Retinal pigment epithelial cell (primary cell): Measurements from ENCODE around the gene ANKS1B.

Source experiments
- DNase-seq: peaks from one replicate; pipeline ENCODE4 v3.0.0-alpha.2; 2010; ENCODE audit warnings: low read depth
- H3K4me3 ChIP-seq: 2 replicates; pipeline ENCODE4 v1.5.1; 2011; ENCODE audit warnings: mild to moderate bottlenecking, low read length, control low read depth, moderate library complexity
- TF ChIP-seq, protein P1 (sequence below): conservative IDR thresholded peaks from 2 replicates; pipeline ENCODE4 v1.5.1; 2011; ENCODE audit warnings: low read depth, low read length, control low read depth, inconsistent platforms

Gene ANKS1B

DNA sequence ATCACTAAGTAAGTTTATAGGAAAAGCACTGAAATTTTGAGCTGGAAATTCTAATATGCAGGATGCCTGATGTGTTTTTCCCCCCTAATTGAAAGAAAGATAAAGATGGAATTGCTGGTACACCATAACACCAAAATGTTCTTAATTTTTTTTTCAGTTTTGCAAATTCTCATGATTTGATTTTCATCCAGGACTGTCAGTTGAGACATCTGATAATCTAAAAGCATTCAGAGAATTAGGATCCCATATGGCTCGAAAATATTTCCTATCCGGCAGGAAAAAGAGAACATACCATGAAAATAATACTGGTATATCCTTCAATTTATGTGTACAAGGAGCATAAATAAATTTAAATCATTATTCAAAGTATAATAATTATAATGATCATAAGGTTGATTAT is 887.6 kb downstream of the ANKS1B start:
- no peak overlapping the region for H3K4me3 ChIP-seq
- TF ChIP-seq, protein P1, sequence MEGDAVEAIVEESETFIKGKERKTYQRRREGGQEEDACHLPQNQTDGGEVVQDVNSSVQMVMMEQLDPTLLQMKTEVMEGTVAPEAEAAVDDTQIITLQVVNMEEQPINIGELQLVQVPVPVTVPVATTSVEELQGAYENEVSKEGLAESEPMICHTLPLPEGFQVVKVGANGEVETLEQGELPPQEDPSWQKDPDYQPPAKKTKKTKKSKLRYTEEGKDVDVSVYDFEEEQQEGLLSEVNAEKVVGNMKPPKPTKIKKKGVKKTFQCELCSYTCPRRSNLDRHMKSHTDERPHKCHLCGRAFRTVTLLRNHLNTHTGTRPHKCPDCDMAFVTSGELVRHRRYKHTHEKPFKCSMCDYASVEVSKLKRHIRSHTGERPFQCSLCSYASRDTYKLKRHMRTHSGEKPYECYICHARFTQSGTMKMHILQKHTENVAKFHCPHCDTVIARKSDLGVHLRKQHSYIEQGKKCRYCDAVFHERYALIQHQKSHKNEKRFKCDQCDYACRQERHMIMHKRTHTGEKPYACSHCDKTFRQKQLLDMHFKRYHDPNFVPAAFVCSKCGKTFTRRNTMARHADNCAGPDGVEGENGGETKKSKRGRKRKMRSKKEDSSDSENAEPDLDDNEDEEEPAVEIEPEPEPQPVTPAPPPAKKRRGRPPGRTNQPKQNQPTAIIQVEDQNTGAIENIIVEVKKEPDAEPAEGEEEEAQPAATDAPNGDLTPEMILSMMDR = no peak
- DNase-seq = no peak

DNA sequence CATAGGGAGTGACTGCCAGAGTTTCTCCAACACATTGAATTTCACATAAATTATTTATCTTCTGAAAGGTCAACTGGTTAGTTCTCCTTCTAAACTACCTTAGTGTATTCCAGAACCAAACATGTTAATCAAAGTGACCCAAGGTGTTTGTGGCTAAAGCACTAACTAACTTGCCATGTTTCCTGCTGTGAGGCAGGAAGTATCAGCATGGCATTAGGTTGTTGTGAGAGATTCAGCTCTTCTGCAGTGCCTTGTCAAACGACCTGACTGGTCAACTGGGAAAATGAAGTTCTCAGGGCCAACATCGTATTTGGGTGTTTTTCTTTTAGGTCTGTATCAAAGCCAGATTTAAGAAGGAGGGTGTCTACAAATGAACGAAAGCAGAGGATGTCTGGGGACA is 891.6 kb downstream of the ANKS1B start:
- DNase-seq = no peak
- no peak overlapping the region for H3K4me3 ChIP-seq
- TF ChIP-seq, protein P1 = no peak

DNA sequence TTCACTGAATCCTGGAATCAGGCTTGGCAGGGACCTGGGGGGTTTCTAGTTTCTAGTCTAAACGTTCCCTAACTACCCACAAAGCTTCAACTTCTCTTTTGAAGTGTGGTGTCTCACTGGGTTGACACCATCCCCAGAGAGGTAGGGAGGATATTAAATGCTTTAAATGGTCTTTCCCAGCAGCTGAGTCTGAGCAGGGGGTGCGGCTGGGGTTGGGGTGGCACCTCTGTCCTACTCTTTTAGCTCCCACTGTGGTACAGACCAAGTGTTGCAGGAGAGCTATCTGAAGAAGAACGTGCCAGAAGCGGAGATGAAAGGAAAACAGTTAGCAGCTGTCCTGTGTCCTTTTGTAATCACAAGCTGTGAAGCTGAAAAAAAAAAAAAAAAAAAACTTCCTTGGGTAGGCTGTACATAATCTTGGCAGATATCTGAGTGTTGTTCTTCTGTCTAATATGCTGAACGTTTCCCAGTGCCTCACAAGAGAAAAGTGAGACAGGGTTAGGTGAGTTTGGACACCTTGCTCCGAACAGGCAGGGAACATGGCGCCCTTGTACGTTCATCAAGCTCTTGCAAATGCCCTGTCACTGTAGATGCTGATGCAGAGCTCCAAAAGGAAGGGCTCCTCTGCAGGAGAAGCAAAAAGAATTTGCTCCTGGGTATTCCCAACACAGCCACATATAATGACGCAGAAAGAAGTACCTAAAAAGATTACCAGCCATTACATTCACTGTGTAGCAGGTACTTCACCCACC is 892.5 kb downstream of the ANKS1B start:
- DNase-seq = no peak
- TF ChIP-seq, protein P1 = no peak
- H3K4me3 ChIP-seq = no peak overlapping the region

DNA sequence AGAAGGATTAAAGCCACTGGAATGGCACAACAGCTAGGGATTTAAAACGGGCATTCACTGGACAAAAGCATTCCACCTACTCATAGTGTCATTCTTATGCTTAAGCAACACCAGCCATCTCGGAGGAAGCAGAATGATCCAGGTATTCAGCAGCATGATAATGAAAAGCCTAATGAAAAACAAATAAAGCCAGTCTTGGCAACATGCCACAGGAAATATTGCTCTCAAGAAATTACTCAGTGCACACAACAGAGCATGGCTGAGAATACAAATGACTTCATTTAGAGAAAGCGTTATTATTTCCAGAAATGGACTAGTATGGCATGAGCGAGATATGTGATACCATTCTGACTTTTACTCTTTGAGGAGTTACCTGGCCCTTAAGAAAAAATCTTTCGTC is 897.5 kb downstream of the ANKS1B start:
- peak; percentile 1 for DNase-seq
- TF ChIP-seq, protein P1 = no peak
- no peak overlapping the region for H3K4me3 ChIP-seq

DNA sequence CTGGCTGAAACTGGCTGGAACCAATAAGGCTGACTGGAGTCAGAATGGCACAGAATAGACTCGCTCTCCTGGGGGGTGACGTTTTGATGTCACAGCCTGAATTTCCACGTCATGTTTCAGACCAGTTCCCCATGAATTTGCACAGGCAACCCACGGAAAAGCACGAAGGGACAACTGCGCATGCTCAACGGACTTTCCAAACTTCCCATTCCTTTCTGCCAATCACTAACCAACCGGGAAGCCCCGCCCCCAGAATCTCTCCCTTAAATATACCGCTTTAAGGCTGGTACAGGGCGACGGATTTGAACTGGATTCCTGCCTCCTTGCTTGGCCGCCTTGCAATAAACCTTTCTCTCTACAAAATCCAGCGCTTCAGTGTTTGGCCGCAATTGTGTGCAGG is 904.9 kb downstream of the ANKS1B start:
- TF ChIP-seq, protein P1 = no peak
- DNase-seq = no peak

DNA sequence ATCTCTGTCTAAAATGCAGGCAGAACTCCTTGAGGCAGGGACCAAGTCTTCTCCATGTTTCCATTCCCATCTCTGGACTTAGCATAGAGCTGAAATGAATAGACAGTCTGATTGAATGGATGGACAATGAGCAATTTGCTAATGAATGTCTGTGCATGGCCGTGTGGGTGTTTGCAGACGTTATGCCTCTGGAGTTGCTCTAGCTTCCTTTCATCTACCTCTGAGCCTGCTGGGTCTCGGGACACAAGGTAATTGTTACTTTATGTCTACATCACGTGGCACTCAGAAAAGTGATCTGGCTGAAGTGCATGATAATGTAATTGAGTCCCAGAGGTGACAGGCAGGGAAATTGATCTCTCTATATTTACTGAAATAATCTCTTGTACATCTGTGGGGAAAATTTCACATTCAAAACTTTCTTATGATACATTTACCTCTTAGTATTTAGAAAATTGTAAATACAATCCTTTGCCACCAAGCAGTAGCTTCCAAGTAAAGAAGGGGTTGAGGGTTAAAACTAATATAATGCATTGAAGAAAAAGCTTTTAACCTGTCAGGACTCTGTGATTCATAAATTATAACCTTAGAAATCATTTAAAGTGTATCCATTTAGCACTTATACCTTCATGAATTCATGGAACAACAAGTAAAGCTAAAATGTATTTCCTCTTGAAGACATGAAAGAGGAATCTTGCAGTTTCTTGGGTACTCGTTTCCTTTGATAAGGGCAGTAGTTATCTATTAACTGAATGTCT is 915.6 kb downstream of the ANKS1B start:
- no peak for DNase-seq
- TF ChIP-seq, protein P1 = no peak
- H3K4me3 ChIP-seq = no peak overlapping the region

More for the DNA sequence above, 904.9 kb downstream of the ANKS1B start:
- H3K4me3 ChIP-seq = no peak overlapping the region
